Retinal pigment epithelial cell (primary cell): ENCODE results near the gene GAREM1.
"Not testable (repeated sequence)": the region's sequence is repeated elsewhere in the genome, so short reads cannot be mapped to it uniquely, and the experiment has no call there.

Source experiments
- DNase-seq: peaks from one replicate; pipeline ENCODE4 v3.0.0-alpha.2; 2010; ENCODE audit warnings: low read depth
- H3K4me3 ChIP-seq: 2 replicates; pipeline ENCODE4 v1.5.1; 2011; ENCODE audit warnings: mild to moderate bottlenecking, low read length, control low read depth, moderate library complexity
- CTCF ChIP-seq: conservative IDR thresholded peaks from 2 replicates; pipeline ENCODE4 v1.5.1; 2011; ENCODE audit warnings: low read depth, low read length, control low read depth, inconsistent platforms

Gene GAREM1

GRCh38 chr18:32482117-32482516 lies 11.4 kb upstream of the GAREM1 start:
- no peak for DNase-seq
- no peak for TF ChIP-seq CTCF
- H3K4me3 ChIP-seq, result no peak overlapping the region

GRCh38 chr18:32480581-32480980 lies 9.9 kb upstream of the GAREM1 start:
- TF ChIP-seq CTCF, result no peak
- H3K4me3 ChIP-seq, result no peak overlapping the region
- no peak for DNase-seq

GRCh38 chr18:32478807-32479206 lies 8.1 kb upstream of the GAREM1 start:
- no peak for TF ChIP-seq CTCF
- no peak for DNase-seq
- H3K4me3 ChIP-seq, result no peak overlapping the region

GRCh38 chr18:32478317-32478716 lies 7.6 kb upstream of the GAREM1 start:
- DNase-seq, result no peak
- H3K4me3 ChIP-seq, result no peak overlapping the region
- TF ChIP-seq CTCF, result no peak

- no peak for DNase-seq
- TF ChIP-seq CTCF, result no peak
- no peak overlapping the region for H3K4me3 ChIP-seq
Measured at GRCh38 chr18:32476106-32476505, 5.4 kb upstream of the GAREM1 start.

- DNase-seq, H3K4me3 ChIP-seq: not testable (repeated sequence)
Measured at GRCh38 chr18:32475069-32475468, 4.4 kb upstream of the GAREM1 start.

GRCh38 chr18:32473325-32473724 lies 2.6 kb upstream of the GAREM1 start:
- no peak overlapping the region for H3K4me3 ChIP-seq
- no peak for TF ChIP-seq CTCF
- DNase-seq, result no peak

- no peak for TF ChIP-seq CTCF
- no peak overlapping the region for H3K4me3 ChIP-seq
- no peak for DNase-seq
Measured at GRCh38 chr18:32472841-32473240, 2.2 kb upstream of the GAREM1 start.
